WTC11 (cell line): ENCODE data around the gene METTL24. TPM values are rescaled to one million over a fixed set of nuclear protein-coding genes. Genes with fewer than 3 reads are reported as not detected.
"Not testable (repeated sequence)": the region's sequence is repeated elsewhere in the genome, so short reads cannot be mapped to it uniquely, and the experiment has no call there.

ENCODE experiments used
- ATAC-seq: fragments of 200-7000 bp; cut with Tn5 transposase; 2 replicates; pipeline ENCODE4 v1.10.0; 2021; ENCODE audit warnings: mild to moderate bottlenecking, moderate library complexity
- CTCF ChIA-PET: fragments of 300-600 bp; sonication (Branson Sonifier 250); formaldehyde crosslinking; loops from one replicate; lab custom pipeline; 2021; ENCODE audit warnings: antibody characterized with exemption; lab: Charles Lee
- POLR2A ChIA-PET: fragments of 350-600 bp; sonication (Branson Sonifier 250); formaldehyde crosslinking; loops from one replicate; lab custom pipeline; 2021; ENCODE audit warnings: antibody characterized with exemption; lab: Charles Lee
- DNase-seq: peaks from one replicate; pipeline ENCODE4 v3.0.0; 2021; ENCODE audit warnings: low spot score
- H3K27ac Mint-ChIP-seq: 2 replicates; pipeline ENCODE4 v1.8.0; 2021; ENCODE audit warnings: mixed read lengths
- H3K27me3 Mint-ChIP-seq: 2 replicates; pipeline ENCODE4 v1.8.0; 2021; ENCODE audit warnings: low read depth, mild to moderate bottlenecking, moderate library complexity, mixed read lengths
- H3K36me3 Mint-ChIP-seq: 2 replicates; pipeline ENCODE4 v1.8.0; 2021; ENCODE audit warnings: mixed read lengths
- H3K4me1 Mint-ChIP-seq: 2 replicates; pipeline ENCODE4 v1.8.0; 2022; ENCODE audit warnings: mixed read lengths
- H3K4me3 Mint-ChIP-seq: 2 replicates; pipeline ENCODE4 v1.8.0; 2021; ENCODE audit warnings: mild to moderate bottlenecking, moderate library complexity, mixed read lengths
- H3K9me3 Mint-ChIP-seq: 2 replicates; pipeline ENCODE4 v1.8.0; 2021; ENCODE audit warnings: mixed read lengths
- AR ChIP-seq: fragments of 250-450 bp; sonication (Bioruptor Pico); IDR thresholded peaks from 2 replicates; pipeline ENCODE4 v1.9.0; 2021; ENCODE audit warnings: mild to moderate bottlenecking
- ATF1 ChIP-seq: sonication (generic); formaldehyde crosslinking; IDR thresholded peaks from 2 replicates; pipeline ENCODE4 v1.8.1; 2023; ENCODE audit warnings: mild to moderate bottlenecking, moderate library complexity, missing genetic modification reagents
- CREB1 ChIP-seq: sonication (generic); formaldehyde crosslinking; IDR thresholded peaks from 2 replicates; pipeline ENCODE4 v1.8.0; 2023; ENCODE audit warnings: mild to moderate bottlenecking, missing genetic modification reagents
- GTF2I ChIP-seq: fragments of 250-450 bp; sonication (Bioruptor Pico); conservative IDR thresholded peaks from 2 replicates; pipeline ENCODE4 v1.4.0; 2021; ENCODE audit warnings: mild to moderate bottlenecking
- MYBL2 ChIP-seq: sonication (generic); formaldehyde crosslinking; IDR thresholded peaks from 2 replicates; pipeline ENCODE4 v1.8.1; 2023; ENCODE audit warnings: mild to moderate bottlenecking, moderate library complexity, missing genetic modification reagents
- NFYB ChIP-seq: sonication (generic); formaldehyde crosslinking; conservative IDR thresholded peaks from 2 replicates; pipeline ENCODE4 v1.8.0; 2022; ENCODE audit warnings: low read depth, missing genetic modification reagents
- PRDM15 ChIP-seq: sonication (generic); formaldehyde crosslinking; IDR thresholded peaks from 2 replicates; pipeline ENCODE4 v1.8.0; 2022; ENCODE audit warnings: missing genetic modification reagents
- PRRX2 ChIP-seq: fragments of 250-450 bp; sonication (Bioruptor Pico); IDR thresholded peaks from 2 replicates; pipeline ENCODE4 v1.8.0; 2021; ENCODE audit warnings: mild to moderate bottlenecking
- RELA ChIP-seq: sonication (generic); formaldehyde crosslinking; IDR thresholded peaks from 2 replicates; pipeline ENCODE4 v1.8.1; 2022; ENCODE audit warnings: missing genetic modification reagents, mild to moderate bottlenecking, borderline replicate concordance
- SP1 ChIP-seq: sonication (generic); formaldehyde crosslinking; conservative IDR thresholded peaks from 2 replicates; pipeline ENCODE4 v1.8.1; 2022; ENCODE audit warnings: missing genetic modification reagents
- TP53 ChIP-seq: sonication (generic); formaldehyde crosslinking; IDR thresholded peaks from 2 replicates; pipeline ENCODE4 v1.8.1; 2023; ENCODE audit warnings: mild to moderate bottlenecking, missing genetic modification reagents
- ZNF263 ChIP-seq: sonication (generic); formaldehyde crosslinking; IDR thresholded peaks from 2 replicates; pipeline ENCODE4 v1.8.1; 2022; ENCODE audit warnings: low read depth, mild to moderate bottlenecking, moderate library complexity, missing genetic modification reagents
- total RNA-seq: library from RNA; stranded (reverse); gene quantifications from 3 replicates; pipeline ENCODE4 v1.2.3, GENCODE V29; 2021
- TF ChIP-seq, protein P1 (sequence below): sonication (generic); formaldehyde crosslinking; IDR thresholded peaks from 2 replicates; pipeline ENCODE4 v1.8.1; 2022; ENCODE audit warnings: low read depth, mild to moderate bottlenecking, moderate library complexity, missing genetic modification reagents, borderline replicate concordance
- TF ChIP-seq, protein P2 (sequence below): sonication (generic); formaldehyde crosslinking; IDR thresholded peaks from 2 replicates; pipeline ENCODE4 v1.8.0; 2022; ENCODE audit warnings: mild to moderate bottlenecking, missing genetic modification reagents
- TF ChIP-seq, protein P3 (sequence below): fragments of 250-450 bp; sonication (Bioruptor Pico); IDR thresholded peaks from 2 replicates; pipeline ENCODE4 v1.9.0; 2021; ENCODE audit warnings: mild to moderate bottlenecking, borderline replicate concordance

METTL24 gene
- total RNA-seq, 1 experiment from 2014 or later, result 0.31 TPM

DNA sequence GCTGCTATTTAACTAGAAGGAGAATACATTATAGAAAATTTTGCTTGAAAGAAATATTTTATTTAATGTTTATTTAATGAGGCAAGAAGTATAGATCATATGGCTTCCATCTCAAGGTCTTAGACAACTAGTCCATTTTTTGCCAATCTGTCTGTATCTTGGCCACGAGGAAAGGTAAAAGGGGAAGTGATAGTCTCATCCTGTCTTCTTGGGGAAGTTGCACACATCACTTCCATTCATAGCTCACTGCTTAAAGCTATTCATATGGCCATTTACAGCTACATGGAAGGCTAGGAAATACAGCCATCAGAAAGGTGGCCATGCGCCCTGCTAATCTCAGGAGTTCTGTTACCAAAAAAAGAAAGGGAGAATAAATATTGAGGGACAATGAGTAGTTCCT, 50.8 kb downstream of the METTL24 start:
- DNase-seq (no peak), ATAC-seq (no peak)
- no peaks in the 10 kb centered on the region; the same call in 1 of the 2 replicates for H3K27me3 Mint-ChIP-seq
- peaks cover 7% of the 10 kb centered on the region; the same call in 1 of the 2 replicates for H3K4me1 Mint-ChIP-seq
- H3K9me3 Mint-ChIP-seq, result peaks cover 28% of the 10 kb centered on the region
- CTCF ChIA-PET, result no interaction called here
- no peak overlapping the region for H3K4me3 Mint-ChIP-seq
- no peak for TF ChIP-seq ZNF263 (CRISPR knock-in tag)
- no peak for TF ChIP-seq ATF1 (CRISPR knock-in tag)
- TF ChIP-seq, protein P1, sequence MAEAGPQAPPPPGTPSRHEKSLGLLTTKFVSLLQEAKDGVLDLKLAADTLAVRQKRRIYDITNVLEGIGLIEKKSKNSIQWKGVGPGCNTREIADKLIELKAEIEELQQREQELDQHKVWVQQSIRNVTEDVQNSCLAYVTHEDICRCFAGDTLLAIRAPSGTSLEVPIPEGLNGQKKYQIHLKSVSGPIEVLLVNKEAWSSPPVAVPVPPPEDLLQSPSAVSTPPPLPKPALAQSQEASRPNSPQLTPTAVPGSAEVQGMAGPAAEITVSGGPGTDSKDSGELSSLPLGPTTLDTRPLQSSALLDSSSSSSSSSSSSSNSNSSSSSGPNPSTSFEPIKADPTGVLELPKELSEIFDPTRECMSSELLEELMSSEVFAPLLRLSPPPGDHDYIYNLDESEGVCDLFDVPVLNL, result no peak
- TF ChIP-seq CREB1 (CRISPR knock-in tag), result no peak
- no peak for TF ChIP-seq PRRX2 (CRISPR knock-in tag)
- TF ChIP-seq, protein P2, sequence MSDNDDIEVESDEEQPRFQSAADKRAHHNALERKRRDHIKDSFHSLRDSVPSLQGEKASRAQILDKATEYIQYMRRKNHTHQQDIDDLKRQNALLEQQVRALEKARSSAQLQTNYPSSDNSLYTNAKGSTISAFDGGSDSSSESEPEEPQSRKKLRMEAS (CRISPR knock-in tag), result no peak
- TF ChIP-seq PRDM15, result no peak
- TF ChIP-seq GTF2I (CRISPR knock-in tag), result no peak
- TF ChIP-seq NFYB, result no peak
- no peak for TF ChIP-seq TP53 (CRISPR knock-in tag)
- no peak for TF ChIP-seq MYBL2 (CRISPR knock-in tag)
- TF ChIP-seq, protein P3, sequence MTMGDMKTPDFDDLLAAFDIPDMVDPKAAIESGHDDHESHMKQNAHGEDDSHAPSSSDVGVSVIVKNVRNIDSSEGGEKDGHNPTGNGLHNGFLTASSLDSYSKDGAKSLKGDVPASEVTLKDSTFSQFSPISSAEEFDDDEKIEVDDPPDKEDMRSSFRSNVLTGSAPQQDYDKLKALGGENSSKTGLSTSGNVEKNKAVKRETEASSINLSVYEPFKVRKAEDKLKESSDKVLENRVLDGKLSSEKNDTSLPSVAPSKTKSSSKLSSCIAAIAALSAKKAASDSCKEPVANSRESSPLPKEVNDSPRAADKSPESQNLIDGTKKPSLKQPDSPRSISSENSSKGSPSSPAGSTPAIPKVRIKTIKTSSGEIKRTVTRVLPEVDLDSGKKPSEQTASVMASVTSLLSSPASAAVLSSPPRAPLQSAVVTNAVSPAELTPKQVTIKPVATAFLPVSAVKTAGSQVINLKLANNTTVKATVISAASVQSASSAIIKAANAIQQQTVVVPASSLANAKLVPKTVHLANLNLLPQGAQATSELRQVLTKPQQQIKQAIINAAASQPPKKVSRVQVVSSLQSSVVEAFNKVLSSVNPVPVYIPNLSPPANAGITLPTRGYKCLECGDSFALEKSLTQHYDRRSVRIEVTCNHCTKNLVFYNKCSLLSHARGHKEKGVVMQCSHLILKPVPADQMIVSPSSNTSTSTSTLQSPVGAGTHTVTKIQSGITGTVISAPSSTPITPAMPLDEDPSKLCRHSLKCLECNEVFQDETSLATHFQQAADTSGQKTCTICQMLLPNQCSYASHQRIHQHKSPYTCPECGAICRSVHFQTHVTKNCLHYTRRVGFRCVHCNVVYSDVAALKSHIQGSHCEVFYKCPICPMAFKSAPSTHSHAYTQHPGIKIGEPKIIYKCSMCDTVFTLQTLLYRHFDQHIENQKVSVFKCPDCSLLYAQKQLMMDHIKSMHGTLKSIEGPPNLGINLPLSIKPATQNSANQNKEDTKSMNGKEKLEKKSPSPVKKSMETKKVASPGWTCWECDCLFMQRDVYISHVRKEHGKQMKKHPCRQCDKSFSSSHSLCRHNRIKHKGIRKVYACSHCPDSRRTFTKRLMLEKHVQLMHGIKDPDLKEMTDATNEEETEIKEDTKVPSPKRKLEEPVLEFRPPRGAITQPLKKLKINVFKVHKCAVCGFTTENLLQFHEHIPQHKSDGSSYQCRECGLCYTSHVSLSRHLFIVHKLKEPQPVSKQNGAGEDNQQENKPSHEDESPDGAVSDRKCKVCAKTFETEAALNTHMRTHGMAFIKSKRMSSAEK (CRISPR knock-in tag), result no peak
- no peak for TF ChIP-seq SP1
- no peak for TF ChIP-seq AR (CRISPR knock-in tag)
- TF ChIP-seq RELA (CRISPR knock-in tag), result no peak
- TF ChIP-seq, all 79 proteins: peak for 0
- POLR2A ChIA-PET, result no interaction called here
- Mint-ChIP-seq H3K36me3 (no peaks in the 10 kb centered on the region), H3K27ac (no peak overlapping the region)

DNA sequence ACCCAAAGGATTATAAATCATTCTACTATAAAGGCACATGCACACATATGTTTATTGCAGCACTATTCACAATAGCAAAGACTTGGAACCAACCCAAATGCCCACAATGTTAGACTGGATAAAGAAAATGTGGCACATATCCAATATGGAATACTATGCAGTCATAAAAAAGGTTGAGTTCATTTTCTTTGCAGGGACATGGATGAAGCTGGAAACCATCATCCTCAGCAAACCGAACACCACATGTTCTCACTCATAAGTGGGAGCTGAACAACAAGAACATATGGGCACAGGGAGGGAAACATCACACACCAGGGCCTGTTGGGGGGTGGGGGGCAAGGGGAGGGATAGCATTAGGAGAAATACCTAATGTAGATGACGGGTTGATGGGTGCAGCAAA, 52.3 kb downstream of the METTL24 start:
- H3K27ac Mint-ChIP-seq, H3K27me3 Mint-ChIP-seq, H3K4me3 Mint-ChIP-seq, CTCF ChIA-PET, H3K36me3 Mint-ChIP-seq, POLR2A ChIA-PET, ATAC-seq, DNase-seq, H3K4me1 Mint-ChIP-seq: not testable (repeated sequence)
- H3K9me3 Mint-ChIP-seq, result peaks cover 28% of the 10 kb centered on the region

- H3K9me3 Mint-ChIP-seq, H3K27me3 Mint-ChIP-seq, H3K4me1 Mint-ChIP-seq, H3K4me3 Mint-ChIP-seq, ATAC-seq, H3K27ac Mint-ChIP-seq, DNase-seq, POLR2A ChIA-PET, H3K36me3 Mint-ChIP-seq: not testable (repeated sequence)
- CTCF ChIA-PET, result interaction anchor here (1.0 kb wide), 1 partner anchor 8 kb away, joined by 3 read pairs; no protein-coding TSS in a partner anchor
These were observed 54.5 kb downstream of the METTL24 start for GRCh38 chr6:110303692-110304091.
